Activated CD8-positive, alpha-beta memory T cell treated with anti-CD3 and anti-CD28 coated beads, Interleukin-2, amount 50 U/mL, for 4 hours (primary cell): ENCODE data around the gene SLU7.

Experiments
- DNase-seq: peaks from one replicate; pipeline ENCODE4 v3.0.0-alpha.2; 2020

SLU7 gene

GRCh38 chr5:160399402-160400353 is 19.2 kb downstream of the SLU7 start, which contains the start of gene FAM200C:
Gene FAM200C (minus strand): TSS chr5:160400054. CDS start chr5:160395490, 4,564 bp downstream.
- DNase-seq: peak; percentile 51

GRCh38 chr5:160398806-160399205 is 20.1 kb downstream of the SLU7 start:
- DNase-seq: no peak

GRCh38 chr5:160397492-160397891 is 21.4 kb downstream of the SLU7 start:
- no peak for DNase-seq

- no peak for DNase-seq
Measured at GRCh38 chr5:160395111-160395510, 23.8 kb downstream of the SLU7 start.

GRCh38 chr5:160390787-160391696 is 27.8 kb downstream of the SLU7 start:
- no peak for DNase-seq

GRCh38 chr5:160387445-160387844 is 31.4 kb downstream of the SLU7 start:
- DNase-seq: no peak

- no peak for DNase-seq
Measured at GRCh38 chr5:160385496-160385895, 33.4 kb downstream of the SLU7 start.

GRCh38 chr5:160384681-160385080 is 34.2 kb downstream of the SLU7 start:
- no peak for DNase-seq

GRCh38 chr5:160382346-160382745 is 36.5 kb downstream of the SLU7 start:
- DNase-seq: no peak

- no peak for DNase-seq
Measured at GRCh38 chr5:160380041-160380440, 38.8 kb downstream of the SLU7 start.

GRCh38 chr5:160379511-160379910 is 39.4 kb downstream of the SLU7 start:
- no peak for DNase-seq

- DNase-seq: no peak
Measured at GRCh38 chr5:160378330-160378729, 40.6 kb downstream of the SLU7 start.

GRCh38 chr5:160377651-160378050 is 41.2 kb downstream of the SLU7 start:
- no peak for DNase-seq

GRCh38 chr5:160376416-160376815 is 42.5 kb downstream of the SLU7 start:
- DNase-seq: no peak

- DNase-seq: no peak
Measured at GRCh38 chr5:160375701-160376100, 43.2 kb downstream of the SLU7 start.

GRCh38 chr5:160375166-160375565 is 43.7 kb downstream of the SLU7 start:
- DNase-seq: no peak

- DNase-seq: no peak
Measured at GRCh38 chr5:160371294-160371693, 47.6 kb downstream of the SLU7 start.

GRCh38 chr5:160370713-160371034 is 48.2 kb downstream of the SLU7 start:
- DNase-seq: no peak

GRCh38 chr5:160369990-160370712 is 48.7 kb downstream of the SLU7 start, which contains the start of gene C1QTNF2:
Gene C1QTNF2 (minus strand): TSS chr5:160370626. CDS start chr5:160355011, 15,615 bp downstream.
- DNase-seq: no peak

GRCh38 chr5:160367885-160368284 is 51.0 kb downstream of the SLU7 start:
- no peak for DNase-seq

GRCh38 chr5:160367261-160367660 is 51.6 kb downstream of the SLU7 start:
- no peak for DNase-seq

GRCh38 chr5:160366230-160366629 is 52.7 kb downstream of the SLU7 start:
- no peak for DNase-seq
